Duodenal mucosa (tissue), 2 donors: Measurements from ENCODE around the gene ERVFRD-1.

Experiments used
- H3K27ac ChIP-seq: one replicate; pipeline ENCODE4 v1.7.0; 2013; ENCODE audit warnings: low read depth, low read length
- H3K27me3 ChIP-seq, 2 donors: one replicate each; pipeline ENCODE4 v1.7.0; 2013; ENCODE audit warnings: low read length in 2 of 2, control low read depth in 1 of 2; ENCODE audit not compliant: insufficient read depth in 2 of 2, control insufficient read depth in 1 of 2
- H3K36me3 ChIP-seq, 2 donors: one replicate each; pipeline ENCODE4 v1.7.0; 2013; ENCODE audit warnings: low read length in 2 of 2, control low read depth in 1 of 2; ENCODE audit not compliant: insufficient read depth in 2 of 2, control insufficient read depth in 1 of 2
- H3K4me1 ChIP-seq, 2 donors: one replicate each; pipeline ENCODE4 v1.7.0; 2013; ENCODE audit warnings: low read length in 2 of 2, control low read depth in 1 of 2; ENCODE audit not compliant: insufficient read depth in 2 of 2, control insufficient read depth in 1 of 2
- H3K4me3 ChIP-seq, 2 donors: one replicate each; pipeline ENCODE4 v1.7.0; 2013; ENCODE audit warnings: low read length in 2 of 2, low read depth in 1 of 2
- H3K9ac ChIP-seq, 2 donors: one replicate each; pipeline ENCODE4 v1.7.0; 2013; ENCODE audit warnings: low read length in 2 of 2, low read depth in 1 of 2
- H3K9me3 ChIP-seq, 2 donors: one replicate each; pipeline ENCODE4 v1.7.0; 2013; ENCODE audit warnings: low read length in 2 of 2, control low read depth in 1 of 2; ENCODE audit not compliant: control insufficient read depth in 1 of 2

ERVFRD-1 gene

DNA sequence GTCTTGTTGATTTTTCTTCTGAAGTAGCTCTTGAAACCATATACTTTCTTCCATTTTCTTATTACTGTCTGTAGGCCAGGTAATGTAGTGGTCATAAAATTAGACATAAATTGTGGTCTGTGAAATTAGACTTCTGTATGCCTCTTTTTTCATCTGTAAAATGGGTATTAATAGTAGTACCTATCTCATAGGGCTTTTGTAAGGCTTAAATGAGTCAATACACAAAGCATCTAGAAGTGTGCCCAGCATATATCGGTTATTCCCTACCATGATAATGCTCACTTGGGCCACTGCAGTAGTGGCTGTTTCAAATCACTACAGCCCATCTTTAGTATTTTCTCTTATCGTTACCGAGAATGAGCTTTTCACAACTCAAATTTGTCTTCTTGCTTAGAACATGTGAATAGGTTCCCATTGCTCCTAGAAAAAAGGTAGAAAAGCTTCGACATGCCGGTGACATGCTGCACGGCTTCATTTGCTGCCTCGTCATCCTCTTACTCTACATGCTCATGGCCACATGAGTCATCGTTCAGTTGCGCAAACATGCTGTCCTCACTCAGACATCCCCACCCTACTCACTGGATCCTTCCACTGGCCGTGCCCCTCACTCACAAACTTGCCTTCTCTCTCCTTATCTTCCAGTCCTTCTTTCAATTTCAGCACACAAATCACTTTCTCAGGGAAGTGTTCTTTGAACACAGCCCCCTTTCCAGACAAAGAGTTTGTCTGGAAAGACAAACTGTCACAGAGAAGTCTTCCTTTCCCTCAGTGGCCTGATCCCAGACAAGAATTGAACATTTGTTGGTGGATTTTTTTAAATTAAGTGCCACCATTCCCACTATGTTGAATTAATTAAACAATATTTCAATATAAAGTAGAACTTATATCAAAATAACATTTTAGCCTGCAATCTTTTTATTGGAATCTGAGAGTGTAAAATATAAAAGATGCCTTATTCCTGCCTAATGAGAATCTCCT is 32.2 kb upstream of the ERVFRD-1 start:
- no peaks in the 10 kb centered on the region for H3K36me3 ChIP-seq
- H3K4me1 ChIP-seq, result no peaks in the 10 kb centered on the region
- no peak overlapping the region for H3K27ac ChIP-seq
- H3K9ac ChIP-seq, result no peak overlapping the region
- H3K9me3 ChIP-seq, result no peaks in the 10 kb centered on the region
- H3K27me3 ChIP-seq, result no peaks in the 10 kb centered on the region
- H3K4me3 ChIP-seq, result no peak overlapping the region

DNA sequence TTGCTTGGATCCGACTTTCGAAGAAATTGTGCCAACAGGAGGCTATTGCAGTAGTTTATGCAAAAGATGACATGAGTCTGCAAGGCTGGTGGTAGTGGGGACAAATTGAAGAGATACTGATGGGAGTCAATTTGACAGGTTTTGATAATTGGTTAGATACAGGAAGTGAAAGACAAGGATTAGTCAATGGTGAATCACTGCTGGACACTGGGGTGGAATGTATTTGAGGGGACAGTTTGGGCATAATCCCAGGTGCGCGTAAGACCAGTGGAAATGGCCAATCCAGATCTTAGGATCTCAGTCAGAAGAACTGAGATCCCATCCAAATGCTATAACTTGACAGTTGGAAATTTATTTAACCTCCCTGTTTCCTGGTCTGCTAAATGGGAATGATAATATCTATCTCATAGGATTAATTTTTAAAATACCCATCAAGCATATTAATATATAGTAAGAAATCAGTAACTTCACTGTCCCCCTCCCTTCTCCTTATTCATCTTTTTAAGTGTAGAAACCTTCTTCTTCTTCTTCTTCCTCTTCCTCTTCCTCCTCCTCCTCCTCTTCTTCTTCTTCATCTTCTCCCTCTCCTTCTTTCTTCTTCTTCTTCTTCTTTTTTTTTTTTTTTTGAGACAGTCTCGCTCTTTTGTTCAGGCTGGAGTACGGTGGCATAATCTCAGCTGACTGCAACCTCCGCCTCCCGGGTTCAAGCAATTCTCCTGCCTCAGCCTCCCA is 30.9 kb upstream of the ERVFRD-1 start:
- Histone ChIP-seq H3K9me3 (no peaks in the 10 kb centered on the region), H3K4me1 (no peaks in the 10 kb centered on the region), H3K27me3 (no peaks in the 10 kb centered on the region), H3K27ac (no peak overlapping the region), H3K4me3 (no peak overlapping the region), H3K9ac (no peak overlapping the region), H3K36me3 (no peaks in the 10 kb centered on the region)

DNA sequence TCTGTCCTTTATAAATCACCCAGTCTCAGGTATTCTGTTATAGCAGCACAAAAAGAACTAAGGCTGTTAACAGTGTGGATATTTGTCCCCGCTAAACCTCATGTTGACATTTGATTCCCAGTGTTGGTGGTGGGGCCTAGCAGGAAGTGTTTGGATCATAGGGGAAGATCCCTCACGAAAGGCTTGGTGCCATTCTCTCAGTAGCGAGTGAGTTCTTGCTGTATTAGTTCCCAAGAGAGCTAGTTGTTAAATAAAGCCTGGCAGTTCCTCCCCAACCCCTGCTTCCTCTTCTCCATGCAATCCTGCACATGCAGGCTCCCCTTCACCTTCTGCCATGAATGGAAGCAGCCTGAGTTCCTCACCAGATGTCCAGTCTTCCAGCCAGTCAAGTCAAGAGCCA is 29.8 kb upstream of the ERVFRD-1 start:
- no peaks in the 10 kb centered on the region for H3K36me3 ChIP-seq
- H3K4me3 ChIP-seq, result no peak overlapping the region
- no peaks in the 10 kb centered on the region for H3K27me3 ChIP-seq
- H3K27ac ChIP-seq, result no peak overlapping the region
- no peaks in the 10 kb centered on the region for H3K9me3 ChIP-seq
- no peak overlapping the region for H3K9ac ChIP-seq
- no peaks in the 10 kb centered on the region for H3K4me1 ChIP-seq

DNA sequence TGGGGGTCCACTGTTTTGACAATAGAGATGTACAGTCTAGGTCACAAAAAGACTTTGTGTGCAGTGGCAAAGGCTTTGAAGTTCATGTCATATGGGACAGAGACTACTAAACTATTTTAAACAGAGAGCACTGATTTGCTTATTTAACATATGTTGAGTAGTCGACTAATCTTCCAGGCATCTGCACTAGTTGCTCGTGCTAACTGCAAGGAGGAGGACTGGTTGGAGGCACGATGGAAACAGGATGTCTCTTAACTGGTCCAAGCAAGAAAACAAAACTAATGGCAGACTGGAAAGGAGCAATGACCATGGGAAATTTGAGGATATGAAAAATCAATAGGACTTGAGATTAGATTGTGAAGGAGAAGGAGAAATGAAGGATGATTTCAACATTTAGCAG is 28.5 kb upstream of the ERVFRD-1 start:
- H3K36me3 ChIP-seq, result peaks cover 0 to 10% of the 10 kb centered on the region in 2 donors
- no peaks in the 10 kb centered on the region for H3K4me1 ChIP-seq
- H3K27ac ChIP-seq, result no peak overlapping the region
- H3K9ac ChIP-seq, result no peak overlapping the region
- no peak overlapping the region for H3K4me3 ChIP-seq
- H3K27me3 ChIP-seq, result no peaks in the 10 kb centered on the region
- no peaks in the 10 kb centered on the region for H3K9me3 ChIP-seq

DNA sequence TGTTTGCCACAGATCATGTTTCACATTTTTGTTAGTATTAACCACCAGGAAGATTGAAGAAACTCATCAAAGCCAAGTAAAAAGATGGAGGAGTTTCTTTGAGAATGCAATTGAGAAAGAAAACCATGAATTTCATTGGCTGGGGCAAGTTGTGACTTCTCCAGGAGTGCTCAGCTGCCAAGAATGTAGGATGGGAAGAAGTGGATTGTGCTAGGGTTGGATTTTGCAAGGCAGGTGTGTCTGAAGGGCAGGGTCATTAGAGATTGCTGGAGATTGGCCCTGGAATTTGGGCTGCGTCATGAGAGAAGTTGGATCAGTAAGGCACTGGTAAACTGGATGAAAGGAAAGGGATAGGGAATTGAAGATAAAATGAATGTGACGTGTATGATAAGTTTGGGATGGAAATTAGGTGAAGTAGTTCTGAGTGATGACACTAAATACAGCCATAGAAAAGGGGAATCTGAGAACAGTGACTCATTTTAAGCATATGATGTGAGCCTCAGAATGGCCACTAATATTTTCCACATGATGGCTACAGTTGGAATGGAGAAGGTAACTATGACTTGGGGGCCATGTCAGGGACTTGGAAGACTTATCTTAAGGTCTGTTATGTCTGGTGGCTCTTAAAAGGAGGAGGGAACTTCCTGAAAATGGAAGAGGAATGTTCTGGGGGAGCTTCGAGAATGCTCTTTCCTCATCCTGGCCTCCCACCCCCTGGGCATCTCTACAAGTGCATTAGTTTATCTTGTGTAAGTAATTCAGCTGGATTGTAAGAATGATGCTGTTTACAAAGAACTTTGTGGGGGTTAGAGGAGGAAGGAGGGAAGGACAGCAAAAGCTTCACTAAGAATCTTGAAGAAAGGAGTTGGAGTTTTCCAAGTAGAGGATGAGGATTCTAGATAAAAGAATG is 27.8 kb upstream of the ERVFRD-1 start:
- no peak overlapping the region for H3K9ac ChIP-seq
- no peaks in the 10 kb centered on the region for H3K9me3 ChIP-seq
- H3K27me3 ChIP-seq, result no peaks in the 10 kb centered on the region
- H3K4me3 ChIP-seq, result no peak overlapping the region
- no peak overlapping the region for H3K27ac ChIP-seq
- no peaks in the 10 kb centered on the region for H3K4me1 ChIP-seq
- H3K36me3 ChIP-seq, result peaks cover 0 to 16% of the 10 kb centered on the region in 2 donors

DNA sequence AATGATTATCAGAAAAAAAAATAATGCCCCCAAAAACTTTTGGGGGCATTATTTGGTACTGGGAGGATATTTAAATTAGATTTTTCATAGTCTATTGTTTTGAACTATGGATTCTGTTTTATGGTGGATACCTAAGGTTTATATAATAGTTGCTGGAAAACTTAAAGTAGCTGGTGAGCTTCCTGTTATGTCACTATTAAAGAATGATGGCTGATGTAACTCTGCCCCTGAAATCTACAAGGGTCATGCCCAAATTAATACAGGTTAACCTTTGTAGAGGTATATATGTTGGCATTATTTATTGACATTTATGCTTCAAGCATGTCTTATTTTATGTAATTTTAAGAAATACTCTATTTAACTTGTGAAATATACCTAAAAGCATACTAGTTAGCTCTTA is 25.3 kb upstream of the ERVFRD-1 start:
- Histone ChIP-seq H3K9ac (no peak overlapping the region), H3K4me3 (no peak overlapping the region), H3K9me3 (no peaks in the 10 kb centered on the region)

DNA sequence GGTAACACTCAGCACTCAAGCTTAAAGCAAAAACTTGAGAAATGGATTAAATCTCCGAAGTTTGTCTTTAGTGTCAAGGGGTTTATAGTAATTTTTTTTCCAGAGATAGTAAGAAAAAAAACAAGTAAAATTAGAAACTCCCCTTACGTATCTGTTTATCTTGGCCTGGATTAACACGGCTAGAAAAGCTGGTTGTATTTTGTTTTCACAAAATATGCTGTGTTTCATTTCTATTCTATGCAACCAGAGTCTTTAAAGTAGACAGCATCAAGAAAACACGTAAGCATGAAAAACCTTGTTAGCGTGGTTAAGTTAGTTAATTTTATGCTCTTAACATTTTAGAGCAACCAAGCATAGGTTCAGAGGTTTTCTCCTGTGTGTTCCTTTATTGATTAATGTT is 21.8 kb upstream of the ERVFRD-1 start:
- Histone ChIP-seq H3K4me3 (no peak overlapping the region), H3K27ac (no peak overlapping the region), H3K27me3 (no peaks in the 10 kb centered on the region), H3K36me3 (peaks cover 0 to 16% of the 10 kb centered on the region in 2 donors), H3K4me1 (no peaks in the 10 kb centered on the region), H3K9ac (no peak overlapping the region), H3K9me3 (no peaks in the 10 kb centered on the region)

More for the DNA sequence above, 25.3 kb upstream of the ERVFRD-1 start:
- no peaks in the 10 kb centered on the region for H3K27me3 ChIP-seq
- peaks cover 0 to 16% of the 10 kb centered on the region in 2 donors for H3K36me3 ChIP-seq
- H3K27ac ChIP-seq, result no peak overlapping the region
- no peaks in the 10 kb centered on the region for H3K4me1 ChIP-seq

DNA sequence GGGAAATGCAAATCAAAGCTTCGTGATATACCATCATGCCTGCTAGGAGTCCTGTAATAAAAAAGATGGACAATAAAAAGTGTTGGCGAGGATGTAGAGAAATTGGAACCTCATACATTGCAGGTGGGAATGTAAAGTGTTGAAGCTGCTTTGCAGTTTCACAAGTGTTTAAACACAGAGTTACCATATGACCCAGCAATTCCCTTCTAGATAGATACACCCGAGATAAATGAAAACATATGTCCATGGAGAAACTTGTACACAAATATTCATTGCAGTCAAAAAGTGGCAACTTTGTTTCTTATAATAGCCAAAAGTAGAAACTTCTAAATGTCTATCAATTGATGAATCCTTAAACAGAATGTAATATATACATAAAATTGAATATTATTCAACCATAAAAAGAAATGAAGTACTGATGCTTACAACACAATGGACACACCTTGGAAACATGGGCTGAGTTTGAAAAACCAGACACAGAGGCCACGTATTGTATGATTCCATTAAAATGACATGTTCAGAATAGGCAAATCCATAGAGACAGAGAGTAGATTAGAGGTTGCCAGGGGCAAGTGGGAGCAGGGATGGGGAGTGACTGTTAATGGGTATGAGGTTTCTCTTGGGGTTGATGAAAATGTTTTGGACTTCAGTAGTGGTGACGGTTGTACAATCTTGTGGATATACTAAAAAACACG is 20.8 kb upstream of the ERVFRD-1 start:
- Histone ChIP-seq H3K9ac (no peak overlapping the region), H3K27me3 (no peaks in the 10 kb centered on the region), H3K4me3 (no peak overlapping the region), H3K36me3 (peaks cover 0 to 16% of the 10 kb centered on the region in 2 donors), H3K9me3 (no peaks in the 10 kb centered on the region), H3K27ac (no peak overlapping the region), H3K4me1 (no peaks in the 10 kb centered on the region)

DNA sequence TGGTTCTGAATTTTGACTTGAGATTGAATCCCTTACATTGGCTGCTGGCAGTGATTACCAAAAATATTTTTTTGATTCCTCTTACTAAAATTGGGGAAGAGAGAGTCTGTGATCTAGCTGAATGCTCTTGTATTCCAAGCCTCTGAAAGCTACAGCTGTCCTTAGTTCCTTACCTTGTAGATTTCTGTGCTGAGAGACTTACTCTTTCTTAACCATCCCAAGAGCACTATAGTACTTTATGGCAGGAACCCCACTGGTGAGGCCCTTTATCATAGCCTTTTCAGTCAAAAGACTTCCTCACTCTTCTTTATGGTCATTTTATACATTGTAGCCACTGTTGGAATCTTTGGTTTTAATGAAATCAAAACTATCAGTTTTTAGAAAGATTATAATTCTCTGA is 19.1 kb upstream of the ERVFRD-1 start:
- peaks cover 0 to 17% of the 10 kb centered on the region in 2 donors for H3K36me3 ChIP-seq
- no peak overlapping the region for H3K27ac ChIP-seq
- no peaks in the 10 kb centered on the region for H3K9me3 ChIP-seq
- H3K4me1 ChIP-seq, result no peaks in the 10 kb centered on the region
- H3K9ac ChIP-seq, result no peak overlapping the region
- H3K4me3 ChIP-seq, result no peak overlapping the region
- H3K27me3 ChIP-seq, result no peaks in the 10 kb centered on the region
